AG09309 (cell line): ENCODE results near the gene WDR88.
"Not testable (repeated sequence)": the region's sequence is repeated elsewhere in the genome, so short reads cannot be mapped to it uniquely, and the experiment has no call there.

Experiments used
- DNase-seq: peaks from one replicate; pipeline ENCODE4 v3.0.0-alpha.2; 2010; ENCODE audit warnings: low read depth
- H3K4me3 ChIP-seq: 2 replicates; pipeline ENCODE4 v1.5.1; 2011; ENCODE audit warnings: mild to moderate bottlenecking, low read depth, low read length, moderate library complexity; ENCODE audit not compliant: control insufficient read depth
- CTCF ChIP-seq: IDR thresholded peaks from 2 replicates; pipeline ENCODE4 v1.5.1; 2011; ENCODE audit warnings: mild to moderate bottlenecking, low read depth, low read length, inconsistent platforms; ENCODE audit not compliant: insufficient read depth, control insufficient read depth; ENCODE audit errors: missing control alignments

WDR88 gene

GRCh38 chr19:33156334-33156733 lies 24.4 kb downstream of the WDR88 start:
- DNase-seq = no peak
- H3K4me3 ChIP-seq = no peak overlapping the region
- no peak for TF ChIP-seq CTCF

GRCh38 chr19:33157906-33158305 lies 26.0 kb downstream of the WDR88 start:
- no peak for TF ChIP-seq CTCF
- DNase-seq = no peak
- H3K4me3 ChIP-seq = no peak overlapping the region

- TF ChIP-seq CTCF = no peak
- no peak for DNase-seq
- no peak overlapping the region for H3K4me3 ChIP-seq
These were observed 26.5 kb downstream of the WDR88 start for GRCh38 chr19:33158365-33158764.

- DNase-seq = no peak
- no peak overlapping the region for H3K4me3 ChIP-seq
- TF ChIP-seq CTCF = no peak
These were observed 27.2 kb downstream of the WDR88 start for GRCh38 chr19:33159149-33159548.

GRCh38 chr19:33159893-33160292 lies 28.0 kb downstream of the WDR88 start:
- no peak for DNase-seq
- no peak for TF ChIP-seq CTCF
- H3K4me3 ChIP-seq = no peak overlapping the region

GRCh38 chr19:33161201-33161600 lies 29.3 kb downstream of the WDR88 start:
- TF ChIP-seq CTCF = no peak
- no peak for DNase-seq
- no peak overlapping the region for H3K4me3 ChIP-seq

DNA sequence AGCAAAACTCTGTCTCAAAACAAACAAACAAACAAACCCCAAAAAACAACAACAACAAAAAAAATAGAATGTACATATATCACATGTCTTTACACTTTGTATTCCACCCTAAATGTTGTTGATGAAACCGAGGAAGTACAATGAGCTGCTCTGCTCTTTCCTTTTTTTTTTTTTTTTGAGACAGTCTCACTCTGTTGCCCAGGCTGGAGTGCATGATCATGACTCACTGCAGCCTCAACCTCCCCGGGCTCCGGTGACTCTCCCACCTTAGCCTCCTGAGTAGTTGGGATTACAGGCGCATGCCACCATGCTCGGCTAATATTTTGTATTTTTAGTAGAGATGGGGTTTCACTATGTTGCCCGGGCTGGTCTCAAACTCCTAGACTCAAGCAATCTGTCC lies 31.6 kb downstream of the WDR88 start:
- no peak for DNase-seq
- H3K4me3 ChIP-seq = no peak overlapping the region
- no peak for TF ChIP-seq CTCF

- DNase-seq, H3K4me3 ChIP-seq: not testable (repeated sequence)
These were observed 34.1 kb downstream of the WDR88 start for GRCh38 chr19:33166037-33166436.
